Breast epithelium (tissue), 4 donors: ENCODE data around the gene PHF21A. TPM values are rescaled to one million over a fixed set of nuclear protein-coding genes. Genes with fewer than 3 reads are reported as not detected.

Experiments used
- DNase-seq, 2 donors: peaks; one replicate each; pipeline ENCODE4 v3.0.0-alpha.2; 2019; ENCODE audit warnings: low spot score in 2 of 2
- H3K27ac ChIP-seq, 2 donors: fragments of 200-600 bp; sonication (generic) in 1 of 2; one replicate each; pipeline ENCODE4 v1.5.1; 2016 to 2019; ENCODE audit warnings: mild to moderate bottlenecking in 1 of 2
- H3K27me3 ChIP-seq, 2 donors: fragments of 200-600 bp; sonication (generic) in 1 of 2; one replicate each; pipeline versions ENCODE4 v1.5.1 to v1.6.0; 2017 to 2019; ENCODE audit warnings: control low read depth in 1 of 2, mild to moderate bottlenecking in 1 of 2
- H3K36me3 ChIP-seq: fragments of 200-600 bp; one replicate; pipeline ENCODE4 v1.5.1; 2019
- H3K4me1 ChIP-seq, 2 donors: fragments of 200-600 bp; sonication (generic); one replicate each; pipeline ENCODE4 v1.5.1; 2016 to 2019; ENCODE audit warnings: control low read depth in 1 of 2
- H3K4me3 ChIP-seq, 3 donors: fragments of 200-600 bp; sonication (generic); 1 replicate in 2 of 3; 2 replicates in 1 of 3; pipeline ENCODE4 v1.5.1; 2016 to 2019; ENCODE audit warnings: mild to moderate bottlenecking in 3 of 3, moderate library complexity in 2 of 3
- H3K9me3 ChIP-seq, 2 donors: fragments of 200-600 bp; sonication (generic) in 1 of 2; one replicate each; pipeline ENCODE4 v1.5.1; 2016 to 2019; ENCODE audit warnings: control low read depth in 1 of 2
- POLR2A ChIP-seq: fragments of 450-650 bp; IDR thresholded peaks from one replicate; pipeline ENCODE4 v1.6.1; 2016; ENCODE audit warnings: antibody characterized with exemption, mild to moderate bottlenecking, moderate library complexity
- POLR2AphosphoS5 ChIP-seq, 3 donors: sonication (generic); formaldehyde crosslinking; IDR thresholded peaks; one replicate each; pipeline ENCODE4 v1.6.1; 2017; ENCODE audit warnings: antibody characterized with exemption in 3 of 3
- intact Hi-C: fragments of 100-400 bp; cut with DNase I; formaldehyde crosslinking; loops from one replicate; pipeline ENCODE4 v1.15.1; 2023; ENCODE audit warnings: low total_unique reads
- total RNA-seq, 3 donors: library from RNA; depleted of rRNA; stranded (reverse); fragments of >200 nt; gene quantifications; one replicate each; pipeline ENCODE4 v1.1.0, GENCODE V29; 2016
- TF ChIP-seq, protein P1 (sequence below), 3 donors: fragments of 450-650 bp; IDR thresholded peaks; one replicate each; pipeline ENCODE4 v1.5.1; 2016 to 2017; ENCODE audit warnings: antibody characterized with exemption in 3 of 3, mild to moderate bottlenecking in 3 of 3, moderate library complexity in 3 of 3

PHF21A gene
- total RNA-seq, 3 donors from 2014 or later, result 23.4 to 70.8 (median 42.7) TPM

DNA sequence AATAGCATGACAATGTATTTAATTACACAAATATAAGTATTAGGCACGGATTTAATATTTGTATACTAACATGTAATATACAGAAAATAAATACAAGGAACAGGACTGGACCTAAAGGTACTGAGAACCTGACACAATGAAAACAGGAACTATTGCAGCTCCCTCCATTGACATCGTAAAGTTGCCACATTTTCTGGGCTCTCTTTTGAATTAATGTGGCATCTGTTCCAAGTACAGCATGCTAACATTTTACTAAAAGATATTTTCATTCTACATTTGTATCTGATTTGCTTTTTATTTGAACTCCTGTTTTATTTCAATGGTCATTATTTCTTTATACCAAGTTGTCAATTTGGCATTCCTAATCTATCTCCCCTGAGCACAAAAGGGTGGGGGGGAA lies 15.3 kb downstream of the PHF21A start:
- no peak for DNase-seq
- Histone ChIP-seq H3K4me1 (peaks cover 1 to 3% of the 10 kb centered on the region in 2 donors), H3K27me3 (no peaks in the 10 kb centered on the region), H3K36me3 (no peaks in the 10 kb centered on the region), H3K4me3 (no peak overlapping the region), H3K27ac (no peak overlapping the region), H3K9me3 (no peaks in the 10 kb centered on the region)
- intact Hi-C loops, result no loop called here
- TF ChIP-seq POLR2A (no peak), POLR2AphosphoS5 (IDR thresholded peaks at IDR 0.05) (no peak)
- TF ChIP-seq, protein P1, sequence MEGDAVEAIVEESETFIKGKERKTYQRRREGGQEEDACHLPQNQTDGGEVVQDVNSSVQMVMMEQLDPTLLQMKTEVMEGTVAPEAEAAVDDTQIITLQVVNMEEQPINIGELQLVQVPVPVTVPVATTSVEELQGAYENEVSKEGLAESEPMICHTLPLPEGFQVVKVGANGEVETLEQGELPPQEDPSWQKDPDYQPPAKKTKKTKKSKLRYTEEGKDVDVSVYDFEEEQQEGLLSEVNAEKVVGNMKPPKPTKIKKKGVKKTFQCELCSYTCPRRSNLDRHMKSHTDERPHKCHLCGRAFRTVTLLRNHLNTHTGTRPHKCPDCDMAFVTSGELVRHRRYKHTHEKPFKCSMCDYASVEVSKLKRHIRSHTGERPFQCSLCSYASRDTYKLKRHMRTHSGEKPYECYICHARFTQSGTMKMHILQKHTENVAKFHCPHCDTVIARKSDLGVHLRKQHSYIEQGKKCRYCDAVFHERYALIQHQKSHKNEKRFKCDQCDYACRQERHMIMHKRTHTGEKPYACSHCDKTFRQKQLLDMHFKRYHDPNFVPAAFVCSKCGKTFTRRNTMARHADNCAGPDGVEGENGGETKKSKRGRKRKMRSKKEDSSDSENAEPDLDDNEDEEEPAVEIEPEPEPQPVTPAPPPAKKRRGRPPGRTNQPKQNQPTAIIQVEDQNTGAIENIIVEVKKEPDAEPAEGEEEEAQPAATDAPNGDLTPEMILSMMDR (IDR thresholded peaks at IDR 0.05), result no peak

DNA sequence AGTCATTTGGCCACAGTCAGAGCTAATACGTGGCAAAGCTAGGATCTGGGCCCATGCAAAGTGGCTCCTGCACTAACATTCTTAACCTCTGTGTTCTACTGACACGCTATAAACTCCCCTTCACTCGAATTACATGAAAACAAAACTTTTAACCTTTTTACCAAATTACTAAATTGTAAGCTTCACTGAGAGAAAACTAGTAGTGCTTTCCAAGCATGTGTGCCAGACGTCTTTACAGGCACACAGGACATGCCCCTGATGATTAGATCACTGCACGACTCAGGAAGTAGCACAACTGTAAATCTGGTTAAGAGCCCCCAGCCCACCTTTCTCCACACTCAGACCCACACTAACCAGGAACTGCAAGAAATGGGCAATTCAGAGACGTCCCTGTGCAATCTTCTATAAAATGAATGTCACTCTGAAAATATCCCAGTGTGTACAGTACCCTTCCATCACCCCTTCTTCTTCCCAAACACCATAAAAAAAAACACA lies 16.1 kb downstream of the PHF21A start:
- Histone ChIP-seq H3K9me3 (no peaks in the 10 kb centered on the region), H3K4me3 (no peak overlapping the region), H3K27ac (no peak overlapping the region), H3K27me3 (no peaks in the 10 kb centered on the region), H3K36me3 (no peaks in the 10 kb centered on the region), H3K4me1 (peaks cover 3 to 8% of the 10 kb centered on the region in 2 donors)
- DNase-seq, result no peak
- intact Hi-C loops, result no loop called here
- TF ChIP-seq, protein P1 (IDR thresholded peaks at IDR 0.05), result no peak
- TF ChIP-seq POLR2AphosphoS5 (IDR thresholded peaks at IDR 0.05) (no peak), POLR2A (no peak)

DNA sequence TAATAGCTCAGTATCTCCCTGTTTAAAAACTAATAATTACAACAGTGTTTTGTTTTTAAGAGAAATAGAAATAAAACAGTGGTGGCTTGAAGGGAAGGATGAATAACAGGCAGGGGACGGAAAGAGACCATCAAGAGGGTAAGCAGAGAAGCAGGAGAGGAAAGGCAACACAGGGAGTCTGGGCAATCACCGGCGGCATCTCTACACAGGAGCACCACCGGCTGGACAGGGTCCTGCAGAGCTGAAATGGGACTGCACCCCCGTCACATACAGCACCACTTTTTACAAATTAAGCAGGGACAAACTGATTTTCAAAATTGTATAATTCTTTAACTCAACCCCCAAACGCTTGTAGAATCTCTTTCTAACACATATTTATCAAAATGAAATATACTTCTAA lies 18.4 kb downstream of the PHF21A start:
- no peak for DNase-seq
- peaks cover 3 to 9% of the 10 kb centered on the region in 2 donors for H3K4me1 ChIP-seq
- H3K36me3 ChIP-seq, result no peaks in the 10 kb centered on the region
- TF ChIP-seq POLR2AphosphoS5 (IDR thresholded peaks at IDR 0.05) (no peak), POLR2A (no peak)
- TF ChIP-seq, protein P1 (IDR thresholded peaks at IDR 0.05), result no peak
- H3K27me3 ChIP-seq, result no peaks in the 10 kb centered on the region
- H3K9me3 ChIP-seq, result no peaks in the 10 kb centered on the region
- H3K27ac ChIP-seq, result no peak overlapping the region
- H3K4me3 ChIP-seq, result no peak overlapping the region
- intact Hi-C loops, result no loop called here

DNA sequence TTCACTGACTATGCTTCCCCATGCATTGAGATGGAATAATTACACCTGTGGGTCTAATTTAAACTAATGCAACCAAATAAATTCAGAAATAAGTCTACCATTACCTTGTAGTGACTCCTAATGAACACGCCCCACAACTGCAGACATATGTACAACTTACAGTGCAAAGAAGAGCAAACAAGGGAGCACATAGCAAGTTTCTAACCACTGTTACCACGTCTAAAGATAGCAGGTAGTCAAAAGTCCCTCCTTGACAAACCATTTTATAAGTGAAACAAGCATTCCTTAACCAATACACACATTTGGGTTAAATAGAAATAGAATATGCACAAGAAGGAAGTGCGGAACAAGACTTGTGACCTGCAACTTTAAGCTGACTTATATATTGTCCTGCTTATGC lies 20.6 kb downstream of the PHF21A start:
- intact Hi-C loops, result no loop called here
- TF ChIP-seq, protein P1 (IDR thresholded peaks at IDR 0.05), result no peak
- no peak for TF ChIP-seq POLR2AphosphoS5 (IDR thresholded peaks at IDR 0.05)
- no peak for TF ChIP-seq POLR2A
- no peak for DNase-seq

DNA sequence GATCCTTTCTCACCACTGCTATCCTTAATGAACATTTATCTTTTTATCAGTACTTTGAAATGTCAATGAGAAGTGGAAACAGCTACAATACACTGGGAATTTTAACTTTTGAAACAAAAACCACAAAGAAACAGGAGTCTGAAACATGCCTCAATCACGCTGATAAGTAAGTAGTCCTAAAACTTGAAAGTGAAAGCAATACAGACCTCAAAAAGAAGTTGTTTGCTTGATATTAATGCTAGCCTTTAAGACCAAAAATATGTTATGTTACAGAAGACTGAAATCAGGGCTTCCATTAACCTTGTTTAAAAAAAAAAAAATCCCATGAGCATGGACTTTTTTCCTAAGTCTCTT lies 21.3 kb downstream of the PHF21A start:
- Histone ChIP-seq H3K4me1 (peaks cover 0 to 14% of the 10 kb centered on the region in 2 donors), H3K9me3 (no peaks in the 10 kb centered on the region), H3K36me3 (no peaks in the 10 kb centered on the region), H3K4me3 (no peak overlapping the region), H3K27ac (peak overlapping the region in 1 of 2 donors; percentile 38), H3K27me3 (no peaks in the 10 kb centered on the region)
- intact Hi-C loops, result loop anchor here (10.0 kb wide), 1 partner anchor 1065 kb away; no protein-coding TSS in a partner anchor
- TF ChIP-seq POLR2AphosphoS5 (IDR thresholded peaks at IDR 0.05) (no peak), POLR2A (no peak)
- TF ChIP-seq, protein P1 (IDR thresholded peaks at IDR 0.05), result no peak
- DNase-seq, result no peak

More for the DNA sequence above, 20.6 kb downstream of the PHF21A start:
- Histone ChIP-seq H3K27me3 (no peaks in the 10 kb centered on the region), H3K36me3 (no peaks in the 10 kb centered on the region), H3K4me3 (no peak overlapping the region), H3K4me1 (peaks cover 3 to 14% of the 10 kb centered on the region in 2 donors), H3K9me3 (no peaks in the 10 kb centered on the region), H3K27ac (no peak overlapping the region)
